Measurements from ENCODE around the gene IQCH.

DNA sequence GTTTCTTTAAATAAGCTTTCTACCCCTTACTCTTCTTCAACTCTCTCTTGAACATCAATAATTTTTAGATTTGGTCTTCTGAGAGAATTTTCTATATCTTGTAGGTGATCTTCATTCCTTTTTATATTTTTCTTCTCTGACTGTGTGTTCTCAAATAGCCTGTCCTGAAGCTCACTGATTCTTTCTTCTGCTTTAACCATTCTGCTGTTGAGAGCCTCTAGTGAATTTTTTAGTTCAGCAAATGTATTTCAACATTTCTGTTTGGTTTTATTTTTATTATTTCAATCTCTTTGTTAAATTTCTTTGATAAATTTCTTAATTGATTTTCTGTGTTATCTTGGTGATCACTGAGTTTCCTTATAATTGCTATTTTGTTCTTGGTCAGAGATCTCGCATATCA, 19.6 kb downstream of the IQCH start:
- no peak for TF ChIP-seq POLR2AphosphoS5 (IDR thresholded peaks at IDR 0.05)
- TF ChIP-seq POLR2A (IDR thresholded peaks at IDR 0.05) = no peak
- no peak for TF ChIP-seq CTCF (IDR thresholded peaks at IDR 0.05)
- no peak for TF ChIP-seq EP300 (IDR thresholded peaks at IDR 0.05)

Data from sigmoid colon (tissue), 4 donors.